HG02884 (cell line): ENCODE measurements around the gene RYR3.

Experiments used
- ATAC-seq: cut with Tn5 transposase; IDR thresholded peaks from one replicate; pipeline ENCODE4 v1.9.1; 2021; ENCODE audit warnings: mild to moderate bottlenecking, moderate library complexity; ENCODE audit not compliant: unreplicated experiment

RYR3 gene

GRCh38 chr15:33445984-33446383, 135.2 kb downstream of the RYR3 start:
- no peak for ATAC-seq

DNA sequence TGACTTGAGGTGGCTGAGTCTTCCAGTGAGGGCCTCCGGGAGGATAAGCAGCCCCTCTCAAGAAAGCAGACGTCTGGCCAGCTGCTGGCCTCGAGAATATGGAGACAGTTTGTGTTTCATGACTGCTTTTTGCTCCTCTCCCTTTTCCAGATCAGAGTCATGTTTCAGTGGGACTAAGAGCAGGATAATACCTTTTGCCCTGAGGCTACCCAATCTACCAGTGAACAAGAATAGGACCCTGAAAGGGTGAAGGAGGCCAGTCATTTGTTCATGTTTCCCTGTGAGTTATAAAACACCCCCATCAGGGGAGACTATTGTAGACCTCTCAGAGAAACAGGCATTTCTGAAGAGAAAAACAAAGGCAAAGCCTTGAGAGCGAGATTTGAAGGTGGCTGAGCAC, 137.4 kb downstream of the RYR3 start:
- no peak for ATAC-seq

- ATAC-seq, result no peak
Observed at GRCh38 chr15:33448961-33449606, 138.3 kb downstream of the RYR3 start.

GRCh38 chr15:33449810-33450209, 139.0 kb downstream of the RYR3 start:
- ATAC-seq, result no peak

GRCh38 chr15:33451385-33451784, 140.6 kb downstream of the RYR3 start:
- ATAC-seq, result no peak

DNA sequence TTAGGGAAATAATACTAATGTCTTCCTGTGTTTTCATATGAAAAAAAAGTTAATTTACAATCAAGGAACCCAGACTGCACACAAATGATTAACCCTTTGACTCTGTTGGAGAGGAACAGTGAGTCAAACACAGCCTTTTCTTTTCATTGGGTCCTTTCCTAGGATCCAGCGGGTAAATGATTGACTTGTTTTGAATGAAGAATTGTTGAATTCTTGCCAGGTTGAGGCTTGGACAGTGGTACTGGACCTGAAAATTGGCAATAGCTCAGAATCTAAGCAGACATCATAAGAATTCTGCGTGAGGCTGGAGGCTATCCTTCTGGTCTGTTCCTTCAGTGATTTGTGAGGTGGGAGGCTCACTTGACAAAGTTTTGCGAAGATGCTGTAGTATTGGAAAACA, 143.0 kb downstream of the RYR3 start:
- no peak for ATAC-seq

- no peak for ATAC-seq
Observed at GRCh38 chr15:33454346-33454745, 143.6 kb downstream of the RYR3 start.

GRCh38 chr15:33454996-33455395, 144.2 kb downstream of the RYR3 start:
- no peak for ATAC-seq

DNA sequence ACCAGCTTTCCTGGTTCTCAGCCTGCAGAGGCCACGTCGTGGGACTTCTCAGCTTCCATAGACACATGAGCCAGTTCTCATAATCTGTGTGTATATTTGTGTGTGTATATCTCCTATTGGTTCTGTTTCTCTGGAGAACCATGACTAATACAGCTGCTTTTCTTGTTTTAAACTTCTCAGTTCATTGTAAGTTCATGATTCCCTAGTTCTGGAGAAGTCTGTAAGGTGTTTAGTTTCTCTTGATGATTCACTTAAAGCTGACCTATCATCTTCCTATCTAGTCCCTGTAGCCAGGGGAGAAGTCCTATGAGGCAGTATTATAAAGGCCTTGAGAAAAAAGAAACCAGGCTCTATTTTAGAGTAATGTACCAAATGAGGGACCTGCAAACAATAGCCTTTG, 147.7 kb downstream of the RYR3 start:
- ATAC-seq, result no peak

DNA sequence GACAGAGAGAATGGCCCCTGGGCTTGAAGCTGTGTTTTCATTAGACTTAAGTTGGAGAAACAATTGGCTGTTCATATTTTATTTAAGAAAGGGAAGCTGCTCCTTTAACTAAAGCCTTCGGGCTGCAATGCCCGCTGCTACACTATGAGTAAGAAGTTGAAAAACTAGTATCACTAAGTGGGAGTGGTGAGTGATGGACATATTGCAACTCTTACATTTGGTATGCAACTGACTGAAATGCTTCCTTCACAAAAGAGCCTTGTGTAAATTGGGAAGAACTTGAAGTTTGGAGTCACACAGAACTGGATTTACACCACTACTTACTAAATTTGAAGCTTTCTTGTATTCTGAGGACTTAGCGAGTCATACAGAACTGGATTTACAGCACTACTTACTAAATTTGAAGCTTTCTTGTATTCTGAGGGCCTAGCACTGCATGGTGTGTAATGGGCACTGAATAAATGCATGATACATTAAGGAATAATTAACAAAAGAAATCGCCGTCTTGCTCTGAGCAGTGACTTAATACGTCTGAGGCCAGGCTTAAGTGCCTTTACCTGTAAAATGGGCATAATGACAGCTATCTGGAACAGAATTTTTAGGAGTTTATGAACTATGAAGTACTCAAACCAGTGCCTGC, 149.5 kb downstream of the RYR3 start:
- ATAC-seq, result no peak

DNA sequence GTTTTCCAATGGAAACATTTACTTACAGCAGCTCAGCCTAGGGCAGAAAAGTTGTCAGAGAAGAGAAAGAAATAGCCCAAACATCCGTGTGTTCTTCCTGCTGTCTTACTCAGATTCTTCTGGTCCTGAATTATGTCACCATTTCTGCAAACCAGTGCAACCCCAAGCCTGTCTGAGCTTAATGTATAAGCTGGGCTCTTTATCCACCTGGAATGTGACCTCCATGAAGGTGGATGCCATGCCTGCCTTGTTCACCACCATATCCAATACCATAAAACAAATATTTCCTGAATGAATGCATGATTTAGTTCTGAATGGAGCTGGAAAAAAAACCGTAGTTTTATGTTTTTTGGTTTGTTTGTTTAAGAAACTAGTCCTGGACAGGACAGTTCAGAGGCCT, 150.9 kb downstream of the RYR3 start:
- ATAC-seq, result no peak

DNA sequence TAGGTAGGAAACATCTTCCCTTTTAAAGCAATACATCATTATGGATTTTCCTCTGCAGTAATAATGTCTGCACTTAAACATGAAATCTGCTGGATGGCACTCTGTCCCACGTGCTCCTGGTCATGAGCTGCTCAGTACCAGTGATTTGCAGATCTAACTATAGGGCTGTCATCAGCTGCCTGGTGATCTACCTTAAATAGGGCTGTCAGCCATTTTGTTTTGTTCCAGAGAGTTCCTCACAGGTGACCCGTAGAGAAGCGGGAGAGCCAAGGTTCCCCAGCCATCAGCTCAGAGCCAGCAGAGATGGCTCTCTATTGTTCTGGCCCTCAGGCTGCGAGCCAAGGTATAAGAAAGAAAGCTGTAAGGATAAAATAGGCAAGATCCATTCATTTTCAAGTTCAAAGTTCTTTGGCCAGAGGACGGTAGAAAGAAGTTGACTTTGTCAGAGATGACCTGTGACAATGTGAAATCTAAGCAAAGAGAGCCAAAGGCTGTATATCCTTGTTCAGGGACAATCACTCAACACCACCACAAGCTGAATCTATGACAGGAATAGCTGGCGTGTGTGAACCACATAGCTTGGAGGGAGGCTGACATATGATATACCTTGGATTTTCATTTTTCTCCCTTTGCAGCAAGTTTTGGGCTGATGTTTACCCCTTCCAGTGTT, 156.5 kb downstream of the RYR3 start:
- no peak for ATAC-seq

- no peak for ATAC-seq
Observed at GRCh38 chr15:33467816-33468163, 157.0 kb downstream of the RYR3 start.

GRCh38 chr15:33468740-33469139, 158.0 kb downstream of the RYR3 start:
- no peak for ATAC-seq

GRCh38 chr15:33473005-33473404, 162.2 kb downstream of the RYR3 start:
- ATAC-seq, result no peak

DNA sequence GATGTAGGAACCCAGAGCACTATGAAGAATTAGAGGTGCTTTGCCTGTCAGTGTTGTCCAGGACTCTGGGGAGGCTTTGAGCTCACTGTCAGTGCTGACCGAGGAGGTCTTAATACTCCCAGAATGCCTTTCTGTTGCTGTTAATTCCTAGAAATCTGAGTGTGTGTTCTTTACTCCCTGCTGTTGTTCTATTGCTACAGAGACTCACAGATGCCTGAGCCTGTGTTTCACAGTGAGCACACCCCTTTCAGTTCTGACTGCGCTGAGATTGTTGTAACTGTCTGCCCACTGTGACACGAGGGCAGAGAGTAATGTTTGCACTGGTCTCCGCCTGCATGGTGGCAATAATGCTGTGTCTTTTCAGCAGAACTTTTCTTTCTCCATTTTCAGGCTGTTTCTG, 162.9 kb downstream of the RYR3 start:
- no peak for ATAC-seq

GRCh38 chr15:33476076-33476475, 165.3 kb downstream of the RYR3 start:
- no peak for ATAC-seq

- ATAC-seq, result no peak
Observed at GRCh38 chr15:33476908-33477307, 166.1 kb downstream of the RYR3 start.

DNA sequence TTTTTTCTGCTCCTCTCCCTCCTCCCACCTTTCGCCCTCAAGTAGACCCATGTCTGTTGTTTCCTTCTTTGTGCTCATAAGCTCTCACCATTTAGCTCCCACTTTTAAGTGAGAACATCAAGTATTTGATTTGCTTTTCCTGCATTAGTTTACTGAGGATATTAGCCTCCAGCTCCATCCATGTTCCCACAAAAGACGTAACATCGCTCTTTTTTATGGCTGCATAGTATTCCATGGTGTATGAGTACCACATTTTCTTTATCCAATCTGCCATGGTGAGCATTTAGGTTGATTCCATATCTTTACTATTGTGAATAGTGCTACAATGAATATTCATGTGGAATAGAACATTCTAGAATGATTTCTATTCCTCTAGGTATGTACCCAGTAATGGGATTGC, 178.6 kb downstream of the RYR3 start:
- no peak for ATAC-seq

DNA sequence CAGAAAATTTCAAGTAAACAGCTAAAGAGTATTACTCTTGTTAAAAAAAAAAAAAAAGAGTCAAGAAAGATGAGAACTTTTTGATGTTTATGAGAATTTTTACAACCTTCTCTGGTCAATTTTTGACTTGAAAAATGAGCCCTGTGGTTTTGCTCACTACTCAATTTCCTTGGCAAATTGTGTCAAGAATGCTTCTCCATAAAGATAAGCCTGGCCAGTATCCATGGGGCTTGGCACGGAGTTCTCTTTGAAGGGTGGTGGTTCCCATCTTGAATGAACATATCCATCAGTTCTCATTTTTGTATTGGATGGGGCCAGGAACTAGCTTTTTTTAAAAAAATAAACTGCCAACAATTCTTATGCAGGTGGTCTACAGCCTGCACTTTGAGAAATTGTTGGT, 179.9 kb downstream of the RYR3 start:
- no peak for ATAC-seq

GRCh38 chr15:33492434-33493052, 181.8 kb downstream of the RYR3 start:
- ATAC-seq, result no peak

- no peak for ATAC-seq
Observed at GRCh38 chr15:33494306-33494705, 183.5 kb downstream of the RYR3 start.
